ENCODE results near the gene SLC16A12. TPM values are rescaled to one million over a fixed set of nuclear protein-coding genes. Genes with fewer than 3 reads are reported as not detected.
A peak's percentile ranks its signal among the peaks of the same experiment; 100 is the strongest.

Gene SLC16A12
- total RNA-seq, 1 donor from 2014 or later = not detected

DNA sequence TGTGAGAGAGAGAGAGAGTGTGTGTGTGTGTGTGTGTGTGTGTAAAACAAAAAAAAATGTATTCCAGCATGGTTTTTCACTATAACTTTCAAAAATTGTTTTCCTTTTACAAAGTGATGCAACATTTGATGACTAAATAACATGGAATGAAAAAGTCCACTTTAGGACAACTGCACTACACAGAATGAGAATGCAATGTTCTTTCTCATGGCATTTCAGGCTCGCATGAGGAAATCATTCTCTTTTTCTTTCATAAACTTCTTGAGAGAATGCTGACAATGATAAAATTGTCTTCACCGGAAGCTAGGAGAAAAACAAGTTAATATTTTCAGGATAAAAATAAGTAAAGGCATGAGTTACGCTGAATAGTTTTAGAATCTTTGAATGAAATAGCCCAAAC, 53.7 kb downstream of the SLC16A12 start:
- FAIRE-seq = no peak
- no peak overlapping the region for H3K4me3 ChIP-seq (ENCODE audit: low read depth, low read length)
- TF ChIP-seq, protein P1, sequence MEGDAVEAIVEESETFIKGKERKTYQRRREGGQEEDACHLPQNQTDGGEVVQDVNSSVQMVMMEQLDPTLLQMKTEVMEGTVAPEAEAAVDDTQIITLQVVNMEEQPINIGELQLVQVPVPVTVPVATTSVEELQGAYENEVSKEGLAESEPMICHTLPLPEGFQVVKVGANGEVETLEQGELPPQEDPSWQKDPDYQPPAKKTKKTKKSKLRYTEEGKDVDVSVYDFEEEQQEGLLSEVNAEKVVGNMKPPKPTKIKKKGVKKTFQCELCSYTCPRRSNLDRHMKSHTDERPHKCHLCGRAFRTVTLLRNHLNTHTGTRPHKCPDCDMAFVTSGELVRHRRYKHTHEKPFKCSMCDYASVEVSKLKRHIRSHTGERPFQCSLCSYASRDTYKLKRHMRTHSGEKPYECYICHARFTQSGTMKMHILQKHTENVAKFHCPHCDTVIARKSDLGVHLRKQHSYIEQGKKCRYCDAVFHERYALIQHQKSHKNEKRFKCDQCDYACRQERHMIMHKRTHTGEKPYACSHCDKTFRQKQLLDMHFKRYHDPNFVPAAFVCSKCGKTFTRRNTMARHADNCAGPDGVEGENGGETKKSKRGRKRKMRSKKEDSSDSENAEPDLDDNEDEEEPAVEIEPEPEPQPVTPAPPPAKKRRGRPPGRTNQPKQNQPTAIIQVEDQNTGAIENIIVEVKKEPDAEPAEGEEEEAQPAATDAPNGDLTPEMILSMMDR (IDR thresholded peaks at IDR 0.05; ENCODE audit: insufficient read depth, low read length, severe bottlenecking) = no peak
- H3K36me3 ChIP-seq (ENCODE audit: control insufficient read depth, insufficient read depth, low read length) = no peaks in the 10 kb centered on the region
- no peaks in the 10 kb centered on the region for H3K27me3 ChIP-seq (ENCODE audit: control insufficient read depth, insufficient read depth, low read length)
- peak; percentile 83 for DNase-seq (ENCODE audit: low read depth)

DNA sequence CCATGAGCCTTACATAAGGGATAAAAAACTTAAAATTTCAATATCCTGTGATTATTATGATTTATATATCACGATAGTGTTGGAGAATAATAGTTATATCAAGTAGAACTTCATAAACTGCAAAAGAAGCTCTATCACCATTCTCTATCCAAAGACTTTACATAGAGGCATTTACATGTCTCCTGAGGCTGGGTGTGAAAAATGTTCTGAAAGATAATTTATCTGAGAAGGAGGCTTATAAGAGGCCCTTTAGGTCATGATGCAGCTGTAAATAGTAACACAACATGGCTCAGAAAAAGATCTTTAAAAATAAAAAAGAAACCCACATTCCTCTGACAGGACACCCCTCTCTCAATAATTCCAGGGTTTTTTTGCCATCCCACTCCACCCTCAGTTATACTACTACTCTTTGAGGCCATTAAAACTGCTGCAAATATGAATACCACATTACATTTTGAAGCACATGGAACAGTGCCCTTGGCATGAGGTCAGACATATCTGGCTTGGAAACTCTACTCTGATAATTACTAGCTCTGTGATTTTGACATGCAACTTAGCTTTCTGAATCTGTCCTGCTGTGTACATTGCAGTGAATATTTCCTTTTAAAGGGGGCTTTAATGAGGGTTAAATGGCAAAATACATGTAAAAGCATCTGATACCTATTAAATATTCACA, 55.5 kb downstream of the SLC16A12 start:
- TF ChIP-seq, protein P1 (IDR thresholded peaks at IDR 0.05; ENCODE audit: insufficient read depth, low read length, severe bottlenecking) = no peak
- no peak for DNase-seq (ENCODE audit: low read depth)
- no peak for FAIRE-seq
- no peaks in the 10 kb centered on the region for H3K27me3 ChIP-seq (ENCODE audit: control insufficient read depth, insufficient read depth, low read length)
- no peak overlapping the region for H3K4me3 ChIP-seq (ENCODE audit: low read depth, low read length)
- H3K36me3 ChIP-seq (ENCODE audit: control insufficient read depth, insufficient read depth, low read length) = no peaks in the 10 kb centered on the region

DNA sequence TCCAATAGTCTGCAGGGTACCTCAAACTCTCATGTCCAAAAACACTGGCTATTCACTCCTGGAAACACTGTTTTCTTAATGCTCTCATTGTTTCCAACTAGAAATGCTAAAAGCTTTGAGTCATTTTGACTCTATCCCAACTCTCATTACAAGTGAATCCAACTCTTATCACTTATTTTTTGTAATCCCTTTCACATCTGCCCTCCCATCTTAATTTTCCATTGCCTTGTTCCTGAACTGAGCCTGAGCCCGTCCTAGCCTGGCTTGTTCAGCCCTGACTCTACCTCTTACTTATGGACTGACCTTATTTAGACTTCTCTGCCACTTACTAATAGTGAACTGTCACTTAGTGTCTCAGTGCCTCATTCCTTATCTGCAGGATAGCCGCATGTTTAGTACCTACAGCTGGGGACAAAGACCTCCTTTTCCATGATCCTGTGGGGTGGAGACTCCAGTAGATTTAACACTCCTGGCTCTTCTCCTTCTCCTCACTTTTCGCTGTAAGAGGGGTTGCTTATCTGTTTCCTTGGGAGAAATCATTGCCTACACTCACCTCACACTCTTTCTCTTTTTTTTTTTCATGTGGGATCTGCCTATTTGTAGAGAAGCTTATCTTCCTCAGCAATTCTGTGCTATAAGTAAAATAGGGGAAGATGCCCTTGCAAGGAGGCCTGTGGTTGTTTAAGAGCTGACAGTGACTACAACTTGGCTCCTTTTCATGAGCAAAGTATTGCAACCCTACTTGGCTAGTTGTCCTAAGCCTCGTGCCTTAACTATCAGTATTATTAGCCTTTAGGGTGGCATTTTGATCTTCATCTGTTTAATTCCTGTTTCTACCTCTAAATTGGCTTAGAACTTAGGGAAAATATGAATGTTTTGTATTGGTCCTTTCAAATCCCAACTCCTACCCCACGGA, 56.4 kb downstream of the SLC16A12 start:
- Histone ChIP-seq H3K4me3 (ENCODE audit: low read depth, low read length) (no peak overlapping the region), H3K36me3 (ENCODE audit: control insufficient read depth, insufficient read depth, low read length) (no peaks in the 10 kb centered on the region), H3K27me3 (ENCODE audit: control insufficient read depth, insufficient read depth, low read length) (no peaks in the 10 kb centered on the region)
- TF ChIP-seq, protein P1 (IDR thresholded peaks at IDR 0.05; ENCODE audit: insufficient read depth, low read length, severe bottlenecking) = no peak
- FAIRE-seq (no peak), DNase-seq (ENCODE audit: low read depth) (peak; percentile 11)

DNA sequence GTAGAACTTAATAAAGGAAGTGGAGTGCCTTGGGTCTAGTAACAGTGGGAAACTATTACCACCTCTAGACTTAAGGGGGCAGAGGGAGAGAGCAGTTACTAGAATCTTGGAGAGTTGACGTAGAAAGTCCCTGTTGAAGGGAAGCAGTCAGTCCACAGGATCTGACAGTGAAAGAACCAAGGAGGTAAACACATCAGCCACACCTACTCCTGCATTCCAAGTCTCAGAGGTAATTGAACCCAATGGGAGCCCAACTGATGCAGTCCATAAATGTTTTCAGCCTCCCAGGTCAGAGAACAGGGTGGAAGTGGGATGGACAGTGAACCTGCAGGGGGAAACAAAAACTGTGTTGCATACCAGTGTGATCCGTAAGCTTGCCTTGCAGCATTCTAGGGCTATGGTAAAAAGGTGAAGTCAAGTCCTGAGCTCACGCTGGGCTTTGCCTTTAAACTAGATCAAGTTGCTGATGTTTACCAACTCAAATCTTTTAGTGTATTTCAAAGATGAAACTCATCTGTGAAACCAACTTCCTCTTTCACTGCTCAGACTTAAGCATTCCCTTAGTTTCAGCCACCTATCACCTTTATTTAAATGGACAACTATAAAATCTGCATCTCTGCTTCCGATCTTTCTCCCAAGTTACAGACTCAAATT, 57.2 kb downstream of the SLC16A12 start:
- Histone ChIP-seq H3K36me3 (ENCODE audit: control insufficient read depth, insufficient read depth, low read length) (no peaks in the 10 kb centered on the region), H3K27me3 (ENCODE audit: control insufficient read depth, insufficient read depth, low read length) (no peaks in the 10 kb centered on the region), H3K4me3 (ENCODE audit: low read depth, low read length) (no peak overlapping the region)
- peak; percentile 78 for DNase-seq (ENCODE audit: low read depth)
- FAIRE-seq = peak; percentile 62
- TF ChIP-seq, protein P1 (IDR thresholded peaks at IDR 0.05; ENCODE audit: insufficient read depth, low read length, severe bottlenecking) = no peak

DNA sequence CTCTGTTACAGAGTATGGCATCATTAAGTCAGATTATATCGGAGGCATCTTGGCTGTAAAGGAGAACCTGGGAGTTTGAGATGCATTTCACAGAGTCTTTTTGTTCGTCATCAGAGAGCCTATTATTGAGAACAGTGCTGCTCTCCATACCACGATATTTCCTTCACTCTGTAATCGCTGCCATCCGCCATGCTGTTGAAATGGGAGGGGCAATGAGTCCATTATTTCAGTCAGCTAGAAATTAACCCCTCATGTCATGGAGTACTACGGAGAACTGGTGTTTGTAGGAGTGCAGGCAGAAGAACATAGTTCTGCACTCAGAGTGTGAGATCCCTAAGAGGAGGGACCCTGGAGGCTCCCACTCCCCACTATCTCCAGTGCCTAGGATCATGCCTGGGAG, 59.2 kb downstream of the SLC16A12 start:
- FAIRE-seq (no peak), DNase-seq (ENCODE audit: low read depth) (no peak)
- TF ChIP-seq, protein P1 (IDR thresholded peaks at IDR 0.05; ENCODE audit: insufficient read depth, low read length, severe bottlenecking) = no peak
- no peak overlapping the region for H3K4me3 ChIP-seq (ENCODE audit: low read depth, low read length)
- no peaks in the 10 kb centered on the region for H3K36me3 ChIP-seq (ENCODE audit: control insufficient read depth, insufficient read depth, low read length)
- H3K27me3 ChIP-seq (ENCODE audit: control insufficient read depth, insufficient read depth, low read length) = no peaks in the 10 kb centered on the region
